HG03565 (cell line): ENCODE measurements around the gene VTI1A.
A peak's percentile ranks its signal among the peaks of the same experiment; 100 is the strongest.

Experiments
- ATAC-seq: cut with Tn5 transposase; IDR thresholded peaks from one replicate; pipeline ENCODE4 v1.9.1; 2021; ENCODE audit warnings: mild to moderate bottlenecking, moderate library complexity; ENCODE audit not compliant: unreplicated experiment

Gene VTI1A

DNA sequence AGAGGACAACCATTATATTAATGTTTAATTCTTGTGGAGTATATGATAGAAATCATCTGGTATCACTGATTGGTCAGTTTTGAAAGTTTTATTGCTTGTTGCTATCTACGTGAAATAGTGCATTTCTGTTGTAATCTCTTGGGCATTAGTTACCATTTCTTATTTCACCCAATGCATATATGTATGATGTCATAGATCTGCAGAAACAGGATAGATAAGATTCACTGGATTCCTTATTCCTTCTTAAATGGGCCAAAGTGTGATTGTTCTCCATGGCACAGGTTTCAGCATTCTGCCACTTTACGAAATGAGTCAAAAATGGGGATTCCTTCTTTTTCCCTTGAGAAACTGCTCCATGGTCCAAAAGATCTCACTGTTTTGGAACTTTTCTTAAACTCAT lies 56.6 kb downstream of the VTI1A start:
- ATAC-seq, result no peak

DNA sequence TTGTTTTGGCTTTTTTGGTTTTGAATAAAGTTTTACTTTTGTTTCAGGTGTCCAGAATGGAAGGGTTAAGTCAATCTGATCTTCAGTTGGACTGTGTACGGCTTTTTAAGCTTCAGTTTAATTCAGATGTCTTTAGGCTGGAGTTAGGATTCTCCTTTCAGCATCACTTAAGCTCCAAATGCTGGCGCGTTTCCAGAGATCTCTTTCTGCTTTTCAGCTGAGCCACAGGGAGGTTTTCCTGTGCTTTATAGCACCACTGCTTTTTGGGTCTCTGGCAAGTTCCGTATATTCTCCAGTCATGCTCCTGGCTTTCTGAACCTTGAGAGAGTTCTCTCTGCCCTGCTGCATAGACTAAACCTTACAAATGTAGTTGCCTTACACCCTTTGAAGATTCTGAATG lies 60.0 kb downstream of the VTI1A start:
- no peak for ATAC-seq

DNA sequence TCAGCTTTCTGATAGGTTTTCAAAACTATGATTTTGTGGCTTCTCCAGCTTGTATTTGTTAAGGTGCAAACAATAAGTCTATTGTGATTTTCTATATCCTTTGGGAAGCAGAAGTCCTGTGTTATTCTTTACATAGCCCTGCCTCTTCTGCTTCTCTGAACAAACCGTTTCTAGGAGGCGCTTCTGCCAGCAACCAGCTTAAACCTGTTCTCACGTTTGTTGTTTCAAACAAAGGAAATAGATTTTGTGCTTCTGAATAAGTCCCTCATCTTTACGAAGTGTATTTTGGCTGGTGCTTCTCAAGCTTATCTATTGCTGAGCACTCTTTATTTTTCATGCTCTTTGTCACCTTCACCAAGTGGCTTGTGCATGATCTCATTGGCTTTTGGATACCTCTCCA lies 61.0 kb downstream of the VTI1A start:
- no peak for ATAC-seq

DNA sequence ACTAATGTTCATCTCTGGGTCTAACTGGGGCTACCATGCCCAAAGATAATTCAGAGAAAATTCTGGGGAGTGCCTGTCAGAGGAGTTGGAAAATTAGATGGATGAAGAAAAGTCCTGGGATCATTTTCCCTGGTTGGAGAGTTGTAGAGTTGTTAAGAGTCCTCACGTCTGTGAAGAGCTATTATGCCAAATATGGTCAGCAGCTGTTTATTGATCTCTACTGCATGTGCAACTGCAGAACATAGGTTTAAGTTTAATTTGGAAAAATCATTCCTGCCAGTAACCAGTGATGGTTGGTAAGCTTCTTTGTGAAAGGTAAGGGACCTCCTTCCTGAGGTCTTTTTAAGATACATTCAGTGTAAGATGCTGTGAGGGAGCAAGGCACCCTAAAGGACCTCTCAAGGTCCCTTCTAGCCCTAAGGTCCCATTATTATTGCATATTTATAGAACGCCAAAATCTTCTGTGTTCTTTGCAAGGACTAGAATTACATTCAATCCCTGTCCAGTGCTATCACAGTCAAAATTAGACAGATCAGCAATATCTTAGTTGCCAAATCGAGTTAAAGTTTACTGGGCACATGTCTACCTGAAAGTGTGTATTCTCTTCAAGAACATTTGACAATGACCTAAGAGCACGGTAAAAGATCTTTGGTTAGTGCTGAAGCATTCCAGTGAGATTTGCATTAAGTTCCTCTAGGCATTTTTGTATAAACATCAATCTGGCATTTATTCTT lies 62.7 kb downstream of the VTI1A start:
- ATAC-seq, result no peak

DNA sequence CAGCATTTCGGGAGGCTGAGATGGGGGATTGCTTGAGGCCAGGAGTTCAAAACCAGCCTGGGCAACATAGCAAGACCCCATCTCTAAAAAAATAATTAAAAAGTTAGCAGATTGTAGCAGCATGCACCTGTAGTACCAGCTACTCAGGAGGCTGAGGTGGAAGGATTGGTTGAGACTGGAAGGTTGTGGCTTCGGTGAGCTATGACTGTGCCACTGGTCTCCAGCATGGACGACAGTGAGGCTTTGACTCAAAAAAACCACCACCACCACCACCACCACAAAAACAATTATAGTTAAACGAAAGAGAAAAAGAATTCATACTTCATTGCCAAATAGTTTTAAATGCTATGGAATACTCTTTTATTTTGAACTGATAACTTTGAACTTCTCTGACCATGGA lies 63.4 kb downstream of the VTI1A start:
- ATAC-seq, result no peak

DNA sequence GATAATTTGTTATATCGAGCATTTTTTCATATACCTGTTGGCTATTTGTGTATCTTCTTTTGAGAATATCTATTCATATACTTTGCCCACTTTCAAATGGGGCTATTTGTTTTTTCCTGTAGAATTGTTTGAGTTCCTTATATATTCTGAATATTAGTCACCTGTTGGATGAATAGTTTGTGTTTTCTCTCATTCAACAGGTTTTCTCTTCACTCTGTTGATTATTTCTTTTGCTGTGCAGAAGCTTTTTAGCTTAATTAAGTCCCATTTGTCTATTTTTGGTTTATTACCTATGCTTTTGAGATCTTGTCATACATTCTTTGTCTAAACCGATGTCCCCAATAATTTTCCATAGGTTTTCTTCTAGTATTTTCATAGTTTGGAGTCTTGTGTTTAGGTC lies 65.3 kb downstream of the VTI1A start:
- no peak for ATAC-seq

DNA sequence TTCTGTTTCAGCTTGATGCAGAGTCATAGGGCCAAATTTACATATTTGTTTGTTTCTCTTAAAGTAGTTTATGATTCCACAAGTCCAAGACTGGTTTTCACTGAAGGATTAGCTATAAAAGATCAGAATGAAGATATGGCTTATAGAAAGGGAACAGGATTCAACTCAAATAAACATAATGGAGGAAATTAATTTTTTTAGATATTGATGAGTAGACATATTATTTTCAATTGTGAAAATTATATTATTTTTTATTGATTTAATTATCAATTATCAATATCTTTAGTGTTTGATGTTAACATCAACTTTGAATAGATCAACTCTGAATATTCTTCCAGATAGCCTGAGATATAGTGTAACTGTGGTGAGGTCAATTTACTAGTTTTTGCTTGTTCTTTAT lies 68.1 kb downstream of the VTI1A start:
- no peak for ATAC-seq

DNA sequence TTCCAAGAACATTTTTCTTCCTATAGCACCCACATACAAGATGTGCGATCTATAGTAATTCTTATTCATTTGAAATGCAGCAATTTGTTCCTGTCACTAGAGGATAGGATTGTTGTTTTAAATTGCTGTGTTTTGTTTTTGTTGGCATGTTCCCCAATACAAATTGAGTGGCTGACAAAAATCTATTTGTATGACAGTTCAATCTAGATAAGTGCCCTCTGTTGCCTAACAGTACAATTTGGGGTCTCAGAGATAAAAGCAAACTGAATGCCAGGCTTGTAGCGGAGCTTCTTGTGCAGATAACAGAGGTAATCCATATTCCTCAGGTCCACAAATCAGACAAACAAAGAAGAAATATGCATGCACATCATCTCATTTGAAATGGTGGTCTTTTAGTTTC lies 68.8 kb downstream of the VTI1A start:
- ATAC-seq, result no peak

DNA sequence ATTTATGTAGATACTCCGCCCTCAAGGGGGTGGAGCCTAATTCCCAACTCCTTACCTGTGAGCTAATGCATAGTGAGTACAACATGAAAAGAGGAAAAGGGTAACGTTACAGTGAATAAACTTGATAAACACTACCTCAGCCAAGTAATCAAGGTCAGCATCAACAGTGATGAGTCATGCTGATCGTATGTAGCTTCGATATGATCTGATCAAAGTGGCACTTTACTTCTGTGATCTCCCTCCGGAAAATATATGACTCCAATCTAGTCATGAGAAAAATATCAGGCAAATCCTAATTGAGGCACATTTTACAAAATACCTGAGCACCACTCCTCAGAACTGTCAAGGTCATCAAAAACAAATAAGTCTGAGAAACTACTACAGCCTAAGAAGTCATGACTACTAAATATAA lies 70.4 kb downstream of the VTI1A start:
- ATAC-seq, result no peak

DNA sequence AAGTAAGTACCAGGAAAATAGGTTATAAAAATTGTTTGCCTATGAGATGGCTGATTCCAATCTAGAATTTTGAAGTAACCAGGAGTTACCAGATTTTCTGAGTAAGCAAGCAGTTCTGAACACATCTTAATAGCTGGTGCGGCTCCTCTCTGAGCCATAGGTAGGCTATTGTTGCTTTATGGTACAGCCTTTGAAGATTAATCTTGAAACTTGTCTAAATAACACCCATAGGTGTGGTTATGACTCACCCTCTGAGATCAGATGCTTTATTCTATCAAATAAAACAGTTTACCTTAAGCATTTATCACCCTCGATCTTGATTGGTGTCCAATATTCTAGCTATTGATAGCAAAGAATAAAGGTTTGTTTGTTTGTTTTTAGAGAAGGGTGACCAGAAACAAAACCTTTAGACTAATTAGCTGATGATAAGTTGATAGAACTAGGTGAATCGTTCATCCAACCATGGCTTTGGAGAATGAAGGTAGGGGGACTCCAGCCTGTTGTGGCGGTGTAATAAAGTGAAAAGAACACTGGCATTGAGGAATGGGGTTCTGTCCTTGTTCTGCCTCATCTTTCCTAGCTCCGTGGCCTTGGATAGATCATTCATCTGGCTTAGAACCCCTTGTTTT lies 72.2 kb downstream of the VTI1A start:
- ATAC-seq, result peak; percentile 90

DNA sequence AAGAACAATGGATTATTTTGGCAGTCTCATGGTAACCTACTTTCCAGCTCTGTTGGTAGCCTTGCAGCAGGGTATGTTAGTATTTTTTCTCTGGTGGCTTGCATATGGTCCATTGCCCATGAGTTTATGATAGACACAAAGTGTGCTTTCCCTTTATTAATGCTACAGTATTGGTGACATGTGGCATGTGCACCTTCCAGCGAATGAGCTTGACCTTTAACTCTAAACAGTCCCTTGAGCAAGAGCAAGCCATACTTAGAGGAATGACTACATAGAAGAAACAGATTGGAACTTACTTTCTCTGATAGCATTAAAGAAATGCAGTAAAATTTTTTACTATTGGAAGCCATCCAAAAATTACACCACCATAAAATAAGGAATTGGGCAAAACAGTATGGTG lies 73.9 kb downstream of the VTI1A start:
- no peak for ATAC-seq

DNA sequence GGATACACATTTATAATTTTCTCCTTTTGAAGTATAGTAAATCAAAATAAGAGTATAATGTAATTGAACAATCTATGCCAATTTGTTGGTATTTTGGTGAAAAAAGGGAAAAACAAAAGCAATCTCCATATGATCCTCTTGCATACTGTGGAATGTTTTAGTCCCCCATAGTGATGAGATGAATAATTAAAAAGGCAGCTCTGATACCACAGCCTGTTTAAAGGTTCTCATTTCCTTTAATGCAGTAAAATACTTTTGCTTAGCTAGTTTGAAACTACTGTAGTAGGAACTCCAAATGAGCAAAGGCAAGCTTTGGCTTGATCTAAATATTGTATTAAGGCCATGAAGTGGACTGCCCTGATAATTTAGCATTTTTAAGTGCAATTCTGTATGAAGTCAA lies 77.6 kb downstream of the VTI1A start:
- no peak for ATAC-seq

DNA sequence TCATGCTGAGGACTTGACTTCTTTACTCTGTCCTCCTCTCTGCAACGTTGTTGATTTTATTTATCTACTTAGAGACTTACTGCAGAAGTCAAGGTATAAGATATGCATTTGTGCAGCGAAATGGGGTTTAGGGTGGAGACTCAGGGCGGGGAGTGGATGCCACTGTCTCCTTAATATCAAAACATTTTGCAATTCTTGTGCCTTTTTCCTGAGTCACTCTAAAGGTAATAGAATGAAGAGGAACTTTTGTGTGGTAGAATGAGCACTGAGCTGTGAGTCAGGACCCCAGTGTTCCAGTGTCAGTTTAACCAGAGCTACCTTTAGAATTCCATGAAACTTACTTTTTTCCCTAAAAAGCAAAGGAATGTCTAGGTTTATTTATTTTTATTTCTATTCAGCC lies 78.2 kb downstream of the VTI1A start:
- ATAC-seq, result no peak

DNA sequence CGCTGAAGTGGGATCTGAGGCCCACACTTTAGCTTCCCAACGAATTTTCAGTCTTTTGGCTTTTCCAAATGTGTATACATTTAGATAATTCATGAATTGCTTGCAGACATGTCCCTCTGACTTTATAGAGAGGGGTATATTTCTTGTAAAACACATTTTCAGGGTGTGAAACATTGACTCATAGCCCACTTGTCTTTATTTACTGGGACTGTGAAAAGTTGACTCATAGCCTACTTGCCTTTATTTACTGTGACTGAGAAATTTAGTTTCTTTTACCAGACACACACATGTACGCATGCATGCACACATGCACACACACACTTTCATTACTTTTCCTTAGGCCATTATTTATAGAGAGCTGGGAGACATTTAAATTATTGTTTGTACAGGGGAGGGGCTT lies 79.1 kb downstream of the VTI1A start:
- peak; percentile 93 for ATAC-seq

DNA sequence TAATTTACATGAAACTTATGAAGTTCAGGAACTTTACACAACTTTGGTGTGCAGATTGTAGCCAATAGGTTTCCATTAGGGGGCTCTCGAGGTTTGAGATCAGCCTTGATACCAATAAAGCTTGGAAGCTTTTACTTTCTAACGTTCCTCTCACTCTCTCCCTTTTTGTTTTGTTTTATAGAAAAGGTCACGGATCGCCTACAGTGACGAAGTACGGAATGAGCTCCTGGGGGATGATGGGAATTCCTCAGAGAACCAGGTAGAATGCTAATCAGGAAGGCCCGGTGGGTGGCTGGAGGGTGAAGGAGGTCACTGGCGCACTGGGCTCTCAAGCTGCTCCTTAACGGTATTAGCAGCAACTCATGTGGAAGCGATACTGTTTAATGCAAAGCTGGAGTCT lies 79.9 kb downstream of the VTI1A start:
- no peak for ATAC-seq

DNA sequence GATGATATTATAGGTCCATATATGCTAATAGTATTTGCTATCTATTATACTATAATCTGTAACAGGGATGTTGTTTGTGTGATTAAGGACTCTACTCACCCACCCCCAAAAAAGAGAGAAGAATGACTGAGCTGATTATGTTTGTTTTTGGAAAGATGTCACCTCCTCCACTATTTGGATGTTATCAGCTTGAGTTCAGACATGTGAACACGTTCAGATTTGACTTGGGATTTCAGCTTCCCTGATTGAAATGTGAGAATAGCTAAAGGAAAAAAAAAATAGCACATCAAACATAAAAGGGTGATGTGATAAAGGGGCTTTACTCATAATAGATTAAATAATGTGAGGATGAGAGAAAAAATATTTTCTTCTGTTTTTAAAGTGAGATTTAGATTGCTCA lies 81.2 kb downstream of the VTI1A start:
- ATAC-seq, result no peak

DNA sequence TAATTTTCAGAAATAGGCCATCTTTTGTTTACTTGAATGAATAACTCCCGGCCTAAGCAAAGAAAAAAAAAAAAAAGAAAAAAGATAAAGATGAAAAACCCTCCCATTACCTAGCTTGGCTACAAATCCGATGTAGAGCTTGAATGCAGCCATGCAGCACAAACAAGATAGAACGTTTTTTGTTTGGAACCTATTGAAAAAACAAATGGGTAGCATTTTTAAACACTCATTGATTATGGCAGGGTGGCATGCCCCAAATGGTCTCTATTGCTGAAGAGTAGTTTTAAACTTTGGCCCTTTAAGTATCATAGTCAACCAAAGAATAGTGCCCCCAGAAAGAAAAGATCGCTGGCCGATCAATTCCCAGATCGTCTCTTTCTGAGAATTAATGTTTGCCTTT lies 84.4 kb downstream of the VTI1A start:
- no peak for ATAC-seq

DNA sequence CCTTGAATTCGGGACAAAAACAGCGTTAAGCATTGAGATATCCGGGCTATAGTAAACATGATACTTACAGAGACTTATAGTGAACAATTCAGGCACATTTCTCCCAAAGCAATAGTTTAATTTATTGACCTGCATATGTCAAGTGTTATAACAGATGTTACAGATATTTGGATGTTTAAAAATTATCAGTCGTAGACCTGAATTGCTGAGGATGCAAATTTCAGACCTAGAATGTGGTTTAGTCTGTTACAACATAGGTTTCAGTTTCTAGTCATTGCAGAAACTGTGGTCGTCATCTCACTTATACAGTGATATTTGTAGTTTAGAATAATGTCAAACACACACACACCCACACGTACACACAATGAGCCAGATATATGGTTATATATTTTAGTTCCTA lies 85.2 kb downstream of the VTI1A start:
- ATAC-seq, result peak; percentile 99

DNA sequence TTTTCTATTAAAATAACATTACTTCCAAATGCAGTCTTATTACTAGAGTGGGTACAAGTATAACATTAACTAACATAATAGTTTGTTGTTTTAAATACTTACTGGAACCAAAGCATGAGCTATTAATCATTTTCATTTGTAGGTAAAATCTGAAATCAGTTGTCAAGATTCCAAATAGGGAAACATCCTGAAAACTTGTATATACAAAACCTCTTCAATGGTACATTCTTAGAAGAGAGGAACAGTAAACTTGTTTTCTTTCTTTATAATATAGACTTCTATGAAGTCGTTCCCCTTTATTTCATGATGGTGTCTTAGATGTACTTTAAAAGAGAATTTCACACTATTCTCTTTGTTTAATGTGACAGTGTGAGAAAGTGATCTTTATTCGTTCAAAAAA lies 85.9 kb downstream of the VTI1A start:
- no peak for ATAC-seq

DNA sequence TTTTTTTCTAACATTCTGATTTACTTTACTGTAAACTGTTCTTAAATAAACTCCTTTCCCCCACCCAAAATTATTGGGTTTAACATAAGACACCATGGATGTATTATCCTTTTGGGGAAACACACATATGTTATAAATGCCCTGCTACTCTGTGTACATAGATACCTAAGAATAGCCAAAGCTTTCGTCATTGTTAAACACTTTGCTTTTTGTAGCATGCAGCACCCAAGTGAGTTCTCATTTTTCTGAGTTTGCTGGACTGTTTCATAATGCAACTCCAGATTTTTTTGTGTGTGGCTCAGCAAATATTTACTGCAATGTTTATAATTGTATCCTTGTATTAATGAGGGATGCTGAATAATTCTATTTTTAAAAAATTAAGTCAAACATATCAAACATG lies 86.9 kb downstream of the VTI1A start:
- ATAC-seq, result no peak

DNA sequence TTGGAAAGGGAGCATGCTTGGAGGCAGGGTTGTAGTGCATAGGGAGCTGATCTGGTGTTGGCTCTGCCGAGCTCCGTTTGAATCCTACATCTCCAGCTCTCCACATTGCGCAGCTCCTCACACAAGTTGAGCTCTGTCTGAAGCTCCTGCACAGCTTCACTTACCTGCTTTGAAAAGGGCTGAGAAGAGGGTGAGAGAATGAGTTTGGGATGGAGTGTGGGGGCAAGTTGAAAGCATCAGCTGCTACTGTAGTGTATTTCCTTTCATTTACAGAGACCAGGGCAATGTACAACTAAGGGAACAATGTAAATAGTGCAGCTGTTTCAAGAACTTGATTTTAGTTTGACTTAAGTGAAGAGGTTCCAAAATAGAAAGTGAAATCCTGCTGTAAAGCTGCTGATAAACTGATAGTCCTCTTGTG lies 88.5 kb downstream of the VTI1A start:
- peak; percentile 41 for ATAC-seq

DNA sequence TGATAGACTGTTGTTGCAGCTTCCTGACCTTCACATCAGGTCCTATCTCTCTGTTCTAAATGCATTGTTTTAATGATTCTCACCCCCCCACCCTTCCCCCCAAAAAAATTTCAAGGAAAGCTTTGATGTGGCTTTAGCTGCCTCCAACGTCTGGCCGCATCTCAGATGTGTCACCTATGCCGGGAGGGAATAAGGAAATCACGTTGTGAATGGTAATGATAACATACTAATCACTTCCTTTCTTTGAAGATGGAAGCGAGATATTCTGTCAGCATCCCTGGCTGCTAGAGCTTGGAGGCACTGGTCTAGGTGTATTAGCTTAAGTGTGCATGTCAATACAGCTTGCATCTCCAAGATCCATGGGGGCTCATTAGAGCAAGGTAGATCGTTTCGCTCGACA lies 89.6 kb downstream of the VTI1A start:
- no peak for ATAC-seq

DNA sequence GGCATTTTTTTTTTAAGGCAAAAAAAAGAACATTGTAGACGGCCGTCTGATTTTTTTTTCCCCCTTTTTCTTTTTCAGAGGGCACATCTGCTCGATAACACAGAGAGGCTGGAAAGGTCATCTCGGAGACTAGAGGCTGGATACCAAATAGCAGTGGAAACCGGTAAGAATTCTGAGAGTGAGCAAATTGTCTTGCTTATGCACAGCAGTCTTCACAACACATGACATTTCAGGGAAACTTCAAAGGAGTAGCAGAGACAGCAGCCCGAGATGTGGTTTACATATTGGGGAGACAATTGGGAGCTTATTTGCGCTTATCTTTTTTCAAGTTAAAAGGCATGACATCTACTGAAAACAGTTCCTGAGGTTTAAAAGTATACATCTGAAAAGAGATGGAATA lies 91.2 kb downstream of the VTI1A start:
- no peak for ATAC-seq
